OCI-LY3 (cell line): ENCODE results near the gene PIK3R5.

Experiments
- H2AFZ ChIP-seq: fragments of 200-600, 300-600 bp; shearing (Covaris generic); 2 replicates; pipeline ENCODE4 v1.6.0; 2014; ENCODE audit warnings: antibody characterized with exemption, low read depth, low read length
- H3K27ac ChIP-seq: fragments of 200-600, 300-600 bp; sonication (generic); 2 replicates; pipeline ENCODE4 v1.5.1; 2014; ENCODE audit warnings: mild to moderate bottlenecking, low read length, moderate library complexity, mixed read lengths
- H3K27me3 ChIP-seq: fragments of 200-600, 300-600 bp; sonication (generic); 2 replicates; pipeline ENCODE4 v1.6.1; 2014; ENCODE audit warnings: low read depth, low read length, mixed read lengths
- H3K36me3 ChIP-seq: fragments of 200-600, 300-600 bp; sonication (generic); replicated peaks from 2 replicates; pipeline ENCODE3; 2014; ENCODE audit warnings: low read depth, low read length, mixed read lengths
- H3K4me1 ChIP-seq: fragments of 300-600, 200-600 bp; sonication (generic); 2 replicates; pipeline ENCODE4 v1.6.1; 2014; ENCODE audit warnings: low read length, mixed read lengths
- H3K4me2 ChIP-seq: fragments of 200-600, 300-600 bp; sonication (generic); 2 replicates; pipeline ENCODE4 v1.6.1; 2014; ENCODE audit warnings: low read length, mixed read lengths
- H3K4me3 ChIP-seq: fragments of 300-600, 200-600 bp; sonication (generic); 2 replicates; pipeline ENCODE4 v1.5.1; 2014; ENCODE audit warnings: antibody characterized with exemption, mild to moderate bottlenecking, low read length, moderate library complexity
- H3K79me2 ChIP-seq: fragments of 300-600, 200-600 bp; shearing (Covaris generic); 2 replicates; pipeline ENCODE4 v1.6.1; 2014; ENCODE audit warnings: mild to moderate bottlenecking, low read length, mixed read lengths
- H3K9ac ChIP-seq: fragments of 300-600, 200-600 bp; shearing (Covaris generic); 2 replicates; pipeline ENCODE4 v1.6.0; 2014; ENCODE audit warnings: mild to moderate bottlenecking, low read length, moderate library complexity
- H3K9me3 ChIP-seq: fragments of 200-600, 300-600 bp; shearing (Covaris generic); 2 replicates; pipeline ENCODE4 v1.6.1; 2014; ENCODE audit warnings: low read length, mixed read lengths; ENCODE audit not compliant: insufficient read depth
- H4K20me1 ChIP-seq: fragments of 200-600, 300-600 bp; sonication (generic); 2 replicates; pipeline ENCODE4 v1.6.1; 2016; ENCODE audit warnings: low read length, mixed read lengths; ENCODE audit not compliant: insufficient read depth
- EZH2phosphoT487 ChIP-seq: fragments of 200-600 bp; shearing (Covaris generic); IDR thresholded peaks from 2 replicates; pipeline ENCODE4 v1.6.1; 2018; ENCODE audit warnings: antibody characterized with exemption, mixed run types, low read depth
- TF ChIP-seq, protein P1 (sequence below): fragments of 200-600, 300-600 bp; sonication (generic); IDR thresholded peaks from 2 replicates; pipeline ENCODE4 v1.5.1; 2014; ENCODE audit warnings: antibody characterized with exemption, low read length, low read depth

Gene PIK3R5

GRCh38 chr17:9009096-9009495 lies 43.6 kb upstream of the PIK3R5 start:
- Histone ChIP-seq H2AFZ (no peak overlapping the region), H3K4me2 (no peak overlapping the region), H3K9me3 (no peaks in the 10 kb centered on the region), H3K27me3 (peaks cover 15% of the 10 kb centered on the region), H3K79me2 (no peaks in the 10 kb centered on the region), H3K4me1 (0 out of 2 replicates have a peak, but pooled peaks cover 5% of the 10 kb centered on the region), H3K27ac (no peak overlapping the region), H3K9ac (no peak overlapping the region), H3K36me3 (no peaks in the 10 kb centered on the region), H3K4me3 (no peak overlapping the region), H4K20me1 (no peaks in the 10 kb centered on the region)
- TF ChIP-seq, protein P1, sequence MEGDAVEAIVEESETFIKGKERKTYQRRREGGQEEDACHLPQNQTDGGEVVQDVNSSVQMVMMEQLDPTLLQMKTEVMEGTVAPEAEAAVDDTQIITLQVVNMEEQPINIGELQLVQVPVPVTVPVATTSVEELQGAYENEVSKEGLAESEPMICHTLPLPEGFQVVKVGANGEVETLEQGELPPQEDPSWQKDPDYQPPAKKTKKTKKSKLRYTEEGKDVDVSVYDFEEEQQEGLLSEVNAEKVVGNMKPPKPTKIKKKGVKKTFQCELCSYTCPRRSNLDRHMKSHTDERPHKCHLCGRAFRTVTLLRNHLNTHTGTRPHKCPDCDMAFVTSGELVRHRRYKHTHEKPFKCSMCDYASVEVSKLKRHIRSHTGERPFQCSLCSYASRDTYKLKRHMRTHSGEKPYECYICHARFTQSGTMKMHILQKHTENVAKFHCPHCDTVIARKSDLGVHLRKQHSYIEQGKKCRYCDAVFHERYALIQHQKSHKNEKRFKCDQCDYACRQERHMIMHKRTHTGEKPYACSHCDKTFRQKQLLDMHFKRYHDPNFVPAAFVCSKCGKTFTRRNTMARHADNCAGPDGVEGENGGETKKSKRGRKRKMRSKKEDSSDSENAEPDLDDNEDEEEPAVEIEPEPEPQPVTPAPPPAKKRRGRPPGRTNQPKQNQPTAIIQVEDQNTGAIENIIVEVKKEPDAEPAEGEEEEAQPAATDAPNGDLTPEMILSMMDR: no peak
- TF ChIP-seq EZH2phosphoT487: no peak

DNA sequence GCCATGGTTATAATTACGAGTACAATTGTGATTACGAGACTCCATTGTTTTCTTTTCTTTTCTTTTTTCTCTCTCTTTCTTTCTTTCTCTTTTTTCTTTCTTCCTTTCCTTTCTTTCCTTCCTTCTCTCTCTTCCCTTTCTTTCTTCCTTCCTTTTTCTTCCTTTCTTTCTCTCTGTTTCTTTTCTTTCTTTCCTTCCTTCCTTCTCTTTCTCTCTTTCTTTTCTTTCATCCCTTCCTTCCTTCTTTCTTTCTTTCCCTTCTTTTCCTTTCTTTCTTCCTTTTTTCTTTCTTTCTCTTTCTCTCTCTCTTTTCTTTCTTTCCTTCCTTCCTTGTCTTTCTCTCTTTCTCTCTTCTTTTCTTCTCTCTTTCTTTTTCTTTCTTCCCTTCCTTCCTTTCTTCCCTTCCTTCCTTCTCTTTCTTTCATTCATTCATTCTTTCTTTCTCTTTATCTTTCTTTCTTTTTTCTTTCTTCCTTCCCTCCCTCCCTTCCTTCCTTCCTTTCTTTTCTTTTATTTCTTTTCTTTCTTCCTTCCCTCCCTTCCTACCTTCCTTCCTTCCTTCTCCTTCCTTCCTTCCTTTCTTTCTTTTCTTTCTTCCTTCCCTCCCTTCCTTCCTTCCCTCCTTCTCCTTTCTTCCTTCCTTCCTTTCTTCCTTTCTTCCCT lies 41.7 kb upstream of the PIK3R5 start:
- Histone ChIP-seq H3K4me2 (no peak overlapping the region), H4K20me1 (no peaks in the 10 kb centered on the region), H3K4me3 (no peak overlapping the region), H3K27me3 (peaks cover 15% of the 10 kb centered on the region), H3K9me3 (no peaks in the 10 kb centered on the region), H3K27ac (no peak overlapping the region), H3K4me1 (no peaks in the 10 kb centered on the region), H3K36me3 (no peaks in the 10 kb centered on the region), H3K9ac (no peak overlapping the region), H2AFZ (no peak overlapping the region), H3K79me2 (no peaks in the 10 kb centered on the region)
- TF ChIP-seq EZH2phosphoT487: no peak
- TF ChIP-seq, protein P1: no peak

DNA sequence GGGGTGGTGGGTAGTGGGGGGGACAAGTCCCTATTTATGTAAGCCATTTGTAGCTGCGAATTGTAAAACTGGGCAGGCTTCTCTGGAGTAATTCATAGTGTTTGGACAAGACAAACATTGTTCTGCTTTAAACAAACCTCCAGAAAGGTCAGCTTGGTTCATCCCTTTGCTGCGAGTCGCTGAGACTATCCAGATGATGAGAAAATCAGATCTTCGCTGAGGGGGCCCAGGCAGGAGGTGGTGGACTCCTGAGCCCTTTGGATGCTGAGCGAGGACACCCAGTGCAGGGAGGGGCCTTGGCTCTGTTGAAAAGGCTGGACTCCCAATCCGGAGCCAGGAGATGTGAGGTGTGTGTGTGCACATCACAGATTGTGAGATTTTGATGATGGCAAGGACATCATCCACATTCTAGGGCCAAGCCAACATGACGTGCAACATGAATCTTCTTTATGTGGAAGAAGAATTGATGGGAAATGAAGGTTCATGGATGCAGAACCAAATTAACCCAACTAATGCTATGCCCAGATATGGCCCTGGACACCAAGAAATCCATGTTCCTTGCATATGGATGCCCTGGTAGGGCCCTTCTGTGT lies 40.8 kb upstream of the PIK3R5 start:
- Histone ChIP-seq H3K27ac (no peak overlapping the region), H3K4me1 (peaks cover 7% of the 10 kb centered on the region), H4K20me1 (no peaks in the 10 kb centered on the region), H2AFZ (no peak overlapping the region), H3K36me3 (no peaks in the 10 kb centered on the region), H3K27me3 (peaks cover 15% of the 10 kb centered on the region), H3K9me3 (no peaks in the 10 kb centered on the region), H3K79me2 (no peaks in the 10 kb centered on the region), H3K4me3 (no peak overlapping the region), H3K4me2 (no peak overlapping the region), H3K9ac (no peak overlapping the region)
- TF ChIP-seq, protein P1: no peak
- TF ChIP-seq EZH2phosphoT487: no peak

DNA sequence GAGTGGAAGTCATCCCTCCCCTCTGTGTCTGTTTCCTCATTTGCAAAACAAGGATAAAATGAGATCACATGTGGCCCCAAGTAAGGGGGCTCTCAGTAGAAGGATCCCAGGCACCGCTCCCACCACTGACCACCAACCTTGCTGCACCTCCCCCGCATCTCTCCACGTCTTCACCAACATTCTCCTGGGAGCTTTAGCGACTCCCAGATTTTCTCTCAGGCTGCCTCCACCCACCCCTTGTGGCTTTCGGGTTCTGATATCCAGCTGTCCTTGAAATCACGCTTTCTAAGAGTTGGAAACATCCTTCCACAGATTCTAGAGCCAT lies 39.4 kb upstream of the PIK3R5 start:
- peaks cover 7% of the 10 kb centered on the region for H3K27me3 ChIP-seq
- TF ChIP-seq, protein P1: no peak
- no peak for TF ChIP-seq EZH2phosphoT487
- no peaks in the 10 kb centered on the region for H3K36me3 ChIP-seq
- no peaks in the 10 kb centered on the region for H4K20me1 ChIP-seq
- H2AFZ ChIP-seq: no peak overlapping the region
- no peak overlapping the region for H3K27ac ChIP-seq
- peaks cover 10% of the 10 kb centered on the region for H3K4me1 ChIP-seq
- H3K4me2 ChIP-seq: no peak overlapping the region
- no peak overlapping the region for H3K9ac ChIP-seq
- H3K4me3 ChIP-seq: no peak overlapping the region
- no peaks in the 10 kb centered on the region for H3K79me2 ChIP-seq
- H3K9me3 ChIP-seq: no peaks in the 10 kb centered on the region
